GM12875 (cell line): Measurements from ENCODE around the gene CNOT9.

Experiments
- H3K4me3 ChIP-seq: one replicate; pipeline ENCODE4 v1.5.1; 2011; ENCODE audit warnings: low read depth, low read length, control low read depth
- TF ChIP-seq, protein P1 (sequence below): IDR thresholded peaks from 2 replicates; pipeline ENCODE4 v1.5.1; 2011; ENCODE audit warnings: low read depth, mild to moderate bottlenecking, control low read depth, inconsistent platforms, low read length, moderate library complexity, borderline replicate concordance; ENCODE audit not compliant: insufficient read depth

CNOT9 gene

DNA sequence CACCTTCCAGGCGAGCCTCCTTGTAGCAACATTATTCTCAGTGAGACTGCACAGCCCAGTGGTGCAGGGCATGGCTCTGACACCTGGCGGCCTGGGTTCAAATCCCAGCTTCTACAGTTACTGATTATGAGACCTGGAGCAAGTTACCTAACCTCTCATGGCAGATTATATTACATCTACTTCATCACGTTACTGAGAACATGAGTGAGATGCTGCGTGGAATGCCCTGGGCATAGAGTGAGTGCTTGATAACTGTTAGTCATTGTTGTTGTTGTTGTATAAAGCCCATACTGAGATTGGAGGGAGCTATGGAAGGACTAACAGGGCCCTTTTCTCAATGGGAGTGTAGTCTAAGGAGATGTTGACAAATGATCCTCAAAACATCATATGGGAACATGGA is 57.7 kb downstream of the CNOT9 start:
- no peak overlapping the region for H3K4me3 ChIP-seq
- TF ChIP-seq, protein P1, sequence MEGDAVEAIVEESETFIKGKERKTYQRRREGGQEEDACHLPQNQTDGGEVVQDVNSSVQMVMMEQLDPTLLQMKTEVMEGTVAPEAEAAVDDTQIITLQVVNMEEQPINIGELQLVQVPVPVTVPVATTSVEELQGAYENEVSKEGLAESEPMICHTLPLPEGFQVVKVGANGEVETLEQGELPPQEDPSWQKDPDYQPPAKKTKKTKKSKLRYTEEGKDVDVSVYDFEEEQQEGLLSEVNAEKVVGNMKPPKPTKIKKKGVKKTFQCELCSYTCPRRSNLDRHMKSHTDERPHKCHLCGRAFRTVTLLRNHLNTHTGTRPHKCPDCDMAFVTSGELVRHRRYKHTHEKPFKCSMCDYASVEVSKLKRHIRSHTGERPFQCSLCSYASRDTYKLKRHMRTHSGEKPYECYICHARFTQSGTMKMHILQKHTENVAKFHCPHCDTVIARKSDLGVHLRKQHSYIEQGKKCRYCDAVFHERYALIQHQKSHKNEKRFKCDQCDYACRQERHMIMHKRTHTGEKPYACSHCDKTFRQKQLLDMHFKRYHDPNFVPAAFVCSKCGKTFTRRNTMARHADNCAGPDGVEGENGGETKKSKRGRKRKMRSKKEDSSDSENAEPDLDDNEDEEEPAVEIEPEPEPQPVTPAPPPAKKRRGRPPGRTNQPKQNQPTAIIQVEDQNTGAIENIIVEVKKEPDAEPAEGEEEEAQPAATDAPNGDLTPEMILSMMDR, result no peak

DNA sequence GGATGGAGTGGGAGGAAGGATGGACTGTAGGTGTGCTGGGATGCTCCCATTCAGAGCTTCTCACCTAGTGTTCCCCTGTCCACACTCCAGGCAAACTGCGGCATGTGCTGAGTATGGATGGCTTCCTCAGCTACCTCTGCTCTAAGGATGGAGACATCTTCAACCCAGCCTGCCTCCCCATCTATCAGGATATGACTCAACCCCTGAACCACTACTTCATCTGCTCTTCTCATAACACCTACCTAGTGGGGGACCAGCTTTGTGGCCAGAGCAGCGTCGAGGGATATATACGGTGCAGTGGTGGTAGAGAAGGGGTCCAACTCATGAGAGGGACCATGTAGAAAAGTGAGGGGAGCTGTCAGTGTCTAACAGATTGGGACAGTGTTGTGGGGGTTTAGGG is 59.3 kb downstream of the CNOT9 start:
- no peak overlapping the region for H3K4me3 ChIP-seq
- TF ChIP-seq, protein P1, result no peak

DNA sequence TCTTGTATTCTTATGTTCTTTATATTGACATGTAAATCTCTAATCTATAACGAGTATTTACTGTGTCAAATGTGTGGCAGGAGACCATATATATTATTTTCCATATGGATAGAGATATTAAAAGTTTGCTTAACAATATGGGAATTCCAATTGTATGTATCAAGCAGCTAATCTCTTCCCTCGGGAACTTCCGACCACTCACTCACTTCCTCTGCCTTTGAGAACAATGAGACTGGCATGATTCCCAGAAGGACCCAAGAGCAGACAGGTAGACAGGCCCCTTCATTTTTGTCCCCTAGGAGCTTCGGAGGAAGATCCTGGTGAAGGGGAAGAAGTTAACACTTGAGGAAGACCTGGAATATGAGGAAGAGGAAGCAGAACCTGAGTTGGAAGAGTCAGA is 63.2 kb downstream of the CNOT9 start:
- no peak overlapping the region for H3K4me3 ChIP-seq
- TF ChIP-seq, protein P1, result no peak

DNA sequence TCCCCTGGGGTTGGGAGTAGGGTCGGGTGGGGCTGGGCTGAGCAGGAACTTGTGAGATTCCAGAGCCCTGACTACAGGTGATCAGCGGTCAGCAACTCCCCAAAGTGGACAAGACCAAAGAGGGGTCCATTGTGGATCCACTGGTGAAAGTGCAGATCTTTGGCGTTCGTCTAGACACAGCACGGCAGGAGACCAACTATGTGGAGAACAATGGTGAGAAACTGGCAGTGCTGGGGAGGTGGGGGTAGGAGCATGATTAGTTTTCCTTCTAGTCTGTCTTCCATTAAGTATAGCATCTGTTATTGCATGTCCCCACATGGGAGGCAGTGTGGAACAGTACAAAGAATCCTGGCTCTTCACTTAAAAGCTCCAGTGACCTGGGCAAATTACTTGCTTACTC is 67.1 kb downstream of the CNOT9 start:
- no peak overlapping the region for H3K4me3 ChIP-seq
- TF ChIP-seq, protein P1, result no peak

- no peak overlapping the region for H3K4me3 ChIP-seq
- TF ChIP-seq, protein P1, result no peak
These were observed 69.7 kb downstream of the CNOT9 start for GRCh38 chr2:218638372-218638771.

GRCh38 chr2:218642121-218642656 is 73.5 kb downstream of the CNOT9 start:
- H3K4me3 ChIP-seq, result no peak overlapping the region
- TF ChIP-seq, protein P1, result no peak

GRCh38 chr2:218642786-218643185 is 74.1 kb downstream of the CNOT9 start:
- no peak overlapping the region for H3K4me3 ChIP-seq

More at GRCh38 chr2:218642786-218643185, 74.1 kb downstream of the CNOT9 start:
- TF ChIP-seq, protein P1, result no peak
